GM19467 (cell line): ENCODE data around the gene KIF5B.
"Not testable (repeated sequence)": the region's sequence is repeated elsewhere in the genome, so short reads cannot be mapped to it uniquely, and the experiment has no call there.

Experiments used
- ATAC-seq: cut with Tn5 transposase; IDR thresholded peaks from one replicate; pipeline ENCODE4 v1.9.1; 2021; ENCODE audit warnings: mild to moderate bottlenecking, moderate library complexity; ENCODE audit not compliant: unreplicated experiment

The KIF5B gene

DNA sequence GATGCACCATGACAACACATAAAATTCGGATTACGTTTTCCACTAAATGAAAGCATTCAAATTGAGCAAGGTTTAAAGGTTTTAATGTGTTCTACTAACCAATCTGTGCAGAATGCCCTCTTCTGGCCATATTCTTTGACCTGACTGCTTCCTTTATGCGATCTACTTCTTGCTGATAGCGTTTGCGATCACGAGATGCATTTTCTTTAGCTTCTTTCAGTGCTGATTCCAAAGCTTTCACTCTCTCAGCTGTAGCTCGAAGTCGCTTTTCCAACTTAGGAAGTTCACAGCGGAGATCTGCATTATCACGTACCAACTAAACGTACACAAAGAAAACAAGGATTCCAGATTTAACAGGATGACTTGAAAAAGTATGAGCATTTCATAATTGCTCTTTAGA is 39.2 kb downstream of the KIF5B start:
- ATAC-seq: no peak

DNA sequence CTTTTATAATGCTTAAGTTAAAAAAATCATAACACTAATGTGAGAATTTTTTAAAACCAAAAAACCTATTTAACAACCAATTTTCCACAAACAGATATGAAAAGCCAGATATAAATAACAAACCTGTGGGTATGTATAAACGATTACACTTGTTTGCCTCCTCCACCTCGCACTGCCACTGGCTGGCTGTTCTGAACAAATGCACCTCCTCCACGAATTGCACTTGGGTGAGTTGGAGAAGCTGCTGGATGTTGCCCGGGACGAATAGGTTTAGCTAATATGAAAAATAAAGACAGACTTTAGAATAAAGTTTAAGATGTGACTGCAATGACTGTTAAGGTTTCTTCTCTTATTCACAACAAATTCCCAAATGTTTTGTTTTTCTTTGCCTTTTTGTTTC is 40.8 kb downstream of the KIF5B start:
- ATAC-seq: no peak

DNA sequence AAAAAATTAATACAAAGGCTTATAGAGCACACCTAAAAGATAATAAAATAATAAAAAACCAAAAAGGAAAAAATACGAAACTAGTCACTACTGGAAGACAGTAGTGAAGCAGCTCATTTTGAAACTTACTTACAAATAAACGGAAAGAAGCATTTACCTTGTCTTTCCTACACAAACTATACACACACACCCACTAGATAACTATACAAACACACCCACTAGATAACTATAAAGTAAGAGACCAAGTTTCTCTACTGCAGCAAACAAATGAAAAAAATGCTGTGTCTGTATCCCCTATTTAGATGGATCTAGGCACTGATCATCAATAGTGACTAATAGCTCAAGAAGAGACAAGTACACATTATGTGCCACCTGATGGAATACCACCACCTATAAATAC is 49.2 kb downstream of the KIF5B start:
- no peak for ATAC-seq

- ATAC-seq: no peak
Observed at GRCh38 chr10:32005050-32005449, 51.2 kb downstream of the KIF5B start.

- ATAC-seq: no peak
Observed at GRCh38 chr10:32004161-32004591, 52.0 kb downstream of the KIF5B start.

- no peak for ATAC-seq
Observed at GRCh38 chr10:32002531-32002930, 53.7 kb downstream of the KIF5B start.

GRCh38 chr10:32000937-32001336 is 55.3 kb downstream of the KIF5B start:
- no peak for ATAC-seq

DNA sequence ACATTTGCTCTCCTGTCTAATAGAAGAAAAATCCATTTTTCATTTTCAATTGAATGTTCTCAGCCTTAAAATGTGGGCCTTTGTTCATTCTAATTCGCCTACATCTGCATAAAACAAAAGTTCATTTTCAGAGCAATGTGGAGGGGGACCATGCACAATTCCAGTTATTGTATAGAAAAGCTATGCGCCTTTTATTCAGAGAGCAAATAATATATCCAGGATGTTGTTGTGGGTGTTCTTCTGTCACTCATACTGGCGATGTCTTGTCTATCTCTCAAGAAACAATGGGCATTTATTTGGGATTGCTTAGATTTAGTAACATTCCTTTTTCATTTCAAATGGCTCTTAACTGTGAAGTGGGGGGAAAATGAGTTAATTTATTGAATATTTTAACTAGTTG is 56.4 kb downstream of the KIF5B start:
- ATAC-seq: no peak

DNA sequence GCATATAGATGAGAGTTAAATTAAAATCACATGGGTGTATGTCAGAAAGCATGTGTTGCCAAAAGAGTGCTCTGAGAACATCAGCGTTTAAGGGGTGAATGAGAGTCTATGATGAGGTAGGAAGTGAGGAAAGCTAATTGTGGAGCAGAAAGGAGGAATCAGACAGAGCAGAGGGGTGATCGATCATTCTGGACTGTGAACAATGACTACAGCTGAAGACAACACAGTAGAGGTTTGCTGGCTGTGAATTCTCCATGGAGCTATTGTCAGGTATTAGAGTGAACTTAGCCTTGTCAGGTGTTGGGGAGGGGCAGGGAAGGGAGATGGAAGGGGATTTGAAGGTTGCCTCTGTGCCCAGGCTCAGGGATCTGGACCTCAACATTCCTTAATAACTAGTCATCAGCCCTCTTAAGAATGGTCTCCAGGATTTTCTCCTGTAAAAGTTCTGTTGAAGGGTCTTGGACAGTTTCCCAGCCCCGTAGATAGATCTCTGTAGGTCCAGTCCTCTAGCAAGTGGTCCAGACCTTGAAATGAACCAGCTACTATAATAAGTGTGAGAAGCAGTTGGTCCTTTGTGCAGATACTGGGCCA is 57.1 kb downstream of the KIF5B start:
- ATAC-seq: no peak

DNA sequence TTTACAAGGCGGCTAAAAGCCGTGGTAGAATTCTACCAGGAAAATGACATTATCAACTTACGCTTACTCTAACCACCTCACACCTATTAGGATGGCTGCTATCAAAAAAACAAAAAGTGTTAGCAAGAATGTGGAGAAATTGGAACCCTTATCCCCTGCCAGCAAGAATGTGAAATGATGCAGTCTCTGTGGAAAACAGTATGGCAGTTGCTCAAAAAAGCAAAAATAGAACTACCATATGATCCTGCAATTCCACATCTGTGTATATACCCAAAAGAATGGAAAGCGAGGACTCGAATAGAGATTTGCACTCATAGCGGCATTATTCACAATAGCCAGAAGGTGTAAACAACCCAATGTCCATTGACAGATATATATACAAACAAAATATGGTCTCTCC is 61.3 kb downstream of the KIF5B start:
- no peak for ATAC-seq

- ATAC-seq: no peak
Observed at GRCh38 chr10:31990937-31991336, 65.3 kb downstream of the KIF5B start.

- ATAC-seq: not testable (repeated sequence)
Observed at GRCh38 chr10:31987786-31988185, 68.4 kb downstream of the KIF5B start.

DNA sequence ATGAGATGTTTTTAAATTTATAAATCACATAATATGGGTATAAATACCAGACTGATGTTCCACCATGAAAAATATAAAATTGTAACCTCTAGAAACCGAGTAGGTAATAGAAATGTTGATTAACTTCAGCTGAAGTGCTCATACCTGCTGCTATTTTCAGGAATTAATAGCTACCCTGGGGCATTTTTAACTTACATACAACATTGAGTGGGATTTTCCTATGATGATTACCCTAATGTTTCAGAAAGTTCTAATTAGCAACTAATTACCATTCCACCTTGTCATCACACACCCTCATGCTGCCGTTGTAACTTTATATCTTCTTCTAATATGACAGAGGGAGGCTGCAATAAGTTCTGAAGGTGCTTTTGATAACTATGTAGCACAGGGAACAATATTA is 74.1 kb downstream of the KIF5B start:
- no peak for ATAC-seq

DNA sequence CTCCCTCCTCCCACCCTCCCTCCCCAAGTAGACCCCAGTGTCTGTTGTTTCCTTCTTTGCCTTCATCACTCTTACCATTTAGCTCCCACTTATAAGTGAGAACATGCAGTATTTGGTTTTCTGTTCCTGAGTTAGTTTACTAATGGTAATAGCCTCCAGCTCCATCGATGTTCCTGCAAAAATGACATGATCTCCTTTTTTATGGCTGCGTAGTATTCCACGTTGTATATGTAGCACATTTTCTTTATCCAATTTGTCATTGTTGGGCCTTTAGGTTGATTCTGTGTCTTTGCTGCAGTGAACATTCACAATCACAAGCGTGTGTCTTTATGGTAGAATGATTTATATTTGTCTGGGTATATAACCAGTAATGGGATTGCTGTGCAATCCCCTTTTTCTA is 75.8 kb downstream of the KIF5B start:
- ATAC-seq: no peak

DNA sequence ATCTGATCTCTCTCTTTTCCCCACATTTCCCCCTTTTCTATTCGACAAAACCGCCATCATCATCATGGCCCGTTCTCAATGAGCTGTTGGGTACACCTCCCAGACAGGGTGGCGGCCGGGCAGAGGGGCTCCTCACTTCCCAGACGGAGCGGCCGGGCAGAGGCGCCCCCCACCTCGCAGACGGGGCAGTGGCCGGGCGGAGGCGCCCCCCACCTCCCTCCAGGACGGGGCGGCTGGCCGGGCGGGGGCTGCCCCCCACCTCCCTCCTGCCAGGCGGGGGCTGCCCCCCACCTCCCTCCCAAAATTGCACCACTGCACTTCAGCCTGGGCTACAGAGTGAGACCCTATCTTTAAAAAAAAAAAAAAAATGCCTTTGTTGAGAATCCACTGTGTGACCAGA is 77.2 kb downstream of the KIF5B start:
- not testable (repeated sequence) for ATAC-seq

DNA sequence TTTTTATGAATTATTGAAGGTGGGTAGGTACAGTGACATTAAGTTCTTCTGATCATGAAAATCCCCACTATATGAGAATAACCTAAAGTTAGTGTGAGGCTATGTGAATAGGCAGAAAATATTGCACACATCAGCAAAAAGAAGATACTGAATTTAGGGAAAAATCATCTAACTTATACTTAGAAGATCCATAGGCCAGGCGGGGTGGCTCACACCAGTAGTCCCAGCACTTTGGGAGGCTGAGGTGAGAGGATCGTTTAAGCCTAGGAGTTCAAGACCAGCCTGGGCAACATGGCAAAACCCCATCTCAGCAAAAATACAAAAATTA is 78.1 kb downstream of the KIF5B start:
- ATAC-seq: no peak

DNA sequence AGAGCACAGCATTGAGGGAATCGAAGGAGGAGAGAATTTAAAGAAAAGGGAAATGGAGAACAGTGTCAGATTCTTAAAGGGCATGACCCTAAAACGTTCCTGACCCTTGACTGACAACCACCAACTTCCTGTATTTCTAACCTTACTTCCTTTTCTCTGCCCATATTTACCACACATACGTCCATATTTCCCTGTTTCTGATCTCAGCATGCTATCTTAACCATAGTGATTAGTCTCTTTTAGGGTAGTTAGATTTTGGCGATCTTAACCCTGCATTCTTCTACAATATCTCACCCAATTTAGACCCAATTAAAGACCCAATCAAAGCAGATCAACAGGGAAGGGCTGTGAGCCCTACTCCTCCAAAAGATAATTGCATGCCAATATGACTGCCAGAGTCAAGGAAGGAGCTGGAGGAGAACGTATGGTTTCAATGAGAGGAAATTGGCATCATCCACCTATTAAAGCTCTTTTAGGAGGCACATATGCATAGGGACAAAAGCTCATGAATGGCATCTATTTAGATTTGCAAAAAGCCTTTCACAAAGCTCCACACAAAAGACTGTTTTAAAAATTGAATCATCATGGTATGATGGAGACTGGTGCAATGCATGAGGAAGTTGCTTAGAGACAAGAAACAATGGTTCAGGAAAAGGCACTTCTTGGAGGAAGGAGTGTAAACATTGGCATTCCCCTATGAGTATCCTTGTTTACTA is 78.6 kb downstream of the KIF5B start:
- no peak for ATAC-seq

- ATAC-seq: no peak
Observed at GRCh38 chr10:31975157-31975765, 81.0 kb downstream of the KIF5B start.

DNA sequence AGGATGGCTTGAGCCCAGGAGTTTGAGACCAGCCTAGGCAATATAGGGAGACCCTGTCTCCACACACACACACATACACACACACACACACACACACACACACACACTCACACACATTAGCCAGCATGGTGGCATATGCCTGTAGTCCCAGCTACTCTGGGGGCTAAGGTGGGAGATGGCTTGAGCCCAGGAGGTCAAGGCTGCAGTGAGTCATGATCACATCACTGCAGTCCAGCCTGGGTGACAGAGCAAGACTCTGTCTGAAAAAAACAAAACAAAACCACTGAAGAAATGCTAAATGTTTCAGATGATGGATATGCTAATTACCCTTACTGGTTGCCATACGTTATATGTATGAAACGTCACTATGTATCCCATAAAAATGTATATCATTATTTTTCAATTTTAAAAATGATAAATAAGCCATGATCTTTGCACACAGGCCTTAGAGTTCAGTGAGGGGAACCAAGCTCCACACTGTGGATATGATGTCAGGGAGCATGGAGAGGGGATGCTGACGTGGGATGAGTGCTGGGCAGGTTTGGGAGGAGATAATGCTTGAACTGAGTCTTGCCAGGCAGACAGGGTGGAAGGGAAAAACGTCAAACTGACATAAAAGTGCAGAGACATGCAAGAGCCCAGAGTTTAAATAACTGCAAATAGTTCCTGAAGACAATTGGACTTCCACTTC is 81.6 kb downstream of the KIF5B start:
- no peak for ATAC-seq

DNA sequence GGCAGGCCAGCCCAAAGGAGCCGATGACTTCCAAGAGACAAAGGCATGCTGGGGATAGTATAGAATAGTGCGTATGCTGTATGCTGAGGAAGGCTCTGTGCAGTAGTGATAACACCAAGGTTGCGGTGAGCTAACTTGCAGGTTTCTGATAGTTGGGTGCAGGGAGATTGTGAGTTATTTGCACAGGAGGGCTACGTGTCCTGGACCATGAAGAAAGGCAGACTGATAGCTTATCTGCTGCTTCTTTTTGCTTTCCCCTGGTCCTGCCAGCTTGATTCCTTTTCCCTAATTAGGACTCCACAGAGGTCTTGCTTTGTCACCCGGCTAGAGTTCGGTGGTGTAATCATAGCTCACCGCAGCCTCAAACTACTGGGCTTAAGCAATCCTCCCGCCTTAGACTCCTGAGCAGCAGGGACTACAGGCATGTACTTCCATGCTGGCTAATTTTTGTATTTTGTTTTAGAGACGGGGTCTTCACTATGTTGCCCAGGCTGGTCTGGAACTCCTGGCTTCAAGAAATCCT is 83.6 kb downstream of the KIF5B start:
- ATAC-seq: no peak

- not testable (repeated sequence) for ATAC-seq
Observed at GRCh38 chr10:31969847-31970246, 86.4 kb downstream of the KIF5B start.

GRCh38 chr10:31963589-31963980 is 92.6 kb downstream of the KIF5B start:
- no peak for ATAC-seq
